ENCODE data around the gene ATG4B.

GRCh38 chr2:241657786-241658254 is 20.3 kb downstream of the ATG4B start:
- TF ChIP-seq YY1 (IDR thresholded peaks at IDR 0.05; ENCODE audit: insufficient read depth, insufficient read length), result no peak
- TF ChIP-seq SUZ12 (IDR thresholded peaks at IDR 0.05; ENCODE audit: extremely low read depth, insufficient read depth, insufficient read length), result no peak
